ENCODE data around the gene SETSIP.
A peak's percentile ranks its signal among the peaks of the same experiment; 100 is the strongest.

SETSIP gene

DNA sequence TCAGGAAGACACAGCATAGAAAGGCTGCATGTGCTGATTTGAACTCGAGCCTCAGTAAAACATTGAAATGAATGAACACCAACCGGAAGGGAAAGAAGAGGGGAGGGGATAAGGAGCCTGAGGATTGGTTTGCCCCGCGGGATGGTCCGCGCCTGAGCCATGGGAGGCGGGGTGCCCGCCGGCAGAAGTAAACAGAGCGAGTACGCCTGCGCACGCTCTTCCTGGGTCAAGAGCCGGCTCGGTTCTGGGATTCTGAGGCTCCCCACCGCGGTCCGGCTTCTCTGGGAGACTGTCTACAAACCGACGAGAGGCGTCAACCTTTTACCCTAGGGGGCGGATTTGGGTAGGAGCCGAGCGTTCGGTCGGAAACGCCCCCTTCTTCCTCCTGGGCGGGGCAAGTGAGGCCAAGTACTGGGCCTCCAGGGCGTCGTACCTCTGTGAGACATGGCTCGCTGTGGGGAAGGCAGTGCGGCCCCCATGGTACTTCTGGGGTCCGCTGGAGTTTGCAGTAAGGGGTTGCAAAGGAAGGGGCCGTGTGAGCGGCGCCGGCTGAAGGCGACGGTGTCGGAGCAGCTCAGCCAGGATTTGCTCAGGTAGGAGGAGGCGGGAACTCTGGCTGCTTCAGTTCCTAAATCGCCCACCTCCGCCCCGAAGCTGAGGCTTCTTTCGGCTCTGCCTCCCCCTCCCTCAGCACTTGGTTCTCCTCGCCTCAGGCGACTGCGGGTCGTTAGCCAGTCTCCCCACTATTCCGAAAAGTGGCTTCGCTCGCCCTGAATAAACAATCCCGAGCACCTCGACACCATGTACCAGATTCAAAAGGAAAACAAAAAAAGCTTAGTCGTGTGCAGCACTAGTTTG is 5.1 kb upstream of the SETSIP start, which contains the start of gene BTBD8 (continued):
- TF ChIP-seq, protein P1, sequence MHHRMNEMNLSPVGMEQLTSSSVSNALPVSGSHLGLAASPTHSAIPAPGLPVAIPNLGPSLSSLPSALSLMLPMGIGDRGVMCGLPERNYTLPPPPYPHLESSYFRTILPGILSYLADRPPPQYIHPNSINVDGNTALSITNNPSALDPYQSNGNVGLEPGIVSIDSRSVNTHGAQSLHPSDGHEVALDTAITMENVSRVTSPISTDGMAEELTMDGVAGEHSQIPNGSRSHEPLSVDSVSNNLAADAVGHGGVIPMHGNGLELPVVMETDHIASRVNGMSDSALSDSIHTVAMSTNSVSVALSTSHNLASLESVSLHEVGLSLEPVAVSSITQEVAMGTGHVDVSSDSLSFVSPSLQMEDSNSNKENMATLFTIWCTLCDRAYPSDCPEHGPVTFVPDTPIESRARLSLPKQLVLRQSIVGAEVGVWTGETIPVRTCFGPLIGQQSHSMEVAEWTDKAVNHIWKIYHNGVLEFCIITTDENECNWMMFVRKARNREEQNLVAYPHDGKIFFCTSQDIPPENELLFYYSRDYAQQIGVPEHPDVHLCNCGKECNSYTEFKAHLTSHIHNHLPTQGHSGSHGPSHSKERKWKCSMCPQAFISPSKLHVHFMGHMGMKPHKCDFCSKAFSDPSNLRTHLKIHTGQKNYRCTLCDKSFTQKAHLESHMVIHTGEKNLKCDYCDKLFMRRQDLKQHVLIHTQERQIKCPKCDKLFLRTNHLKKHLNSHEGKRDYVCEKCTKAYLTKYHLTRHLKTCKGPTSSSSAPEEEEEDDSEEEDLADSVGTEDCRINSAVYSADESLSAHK (tag by site-specific recombination; IDR thresholded peaks at IDR 0.05) = no peak
- TF ChIP-seq, protein P2, sequence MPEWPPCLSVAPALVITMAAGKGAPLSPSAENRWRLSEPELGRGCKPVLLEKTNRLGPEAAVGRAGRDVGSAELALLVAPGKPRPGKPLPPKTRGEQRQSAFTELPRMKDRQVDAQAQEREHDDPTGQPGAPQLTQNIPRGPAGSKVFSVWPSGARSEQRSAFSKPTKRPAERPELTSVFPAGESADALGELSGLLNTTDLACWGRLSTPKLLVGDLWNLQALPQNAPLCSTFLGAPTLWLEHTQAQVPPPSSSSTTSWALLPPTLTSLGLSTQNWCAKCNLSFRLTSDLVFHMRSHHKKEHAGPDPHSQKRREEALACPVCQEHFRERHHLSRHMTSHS (tag by site-specific recombination; IDR thresholded peaks at IDR 0.05) = no peak
- TF ChIP-seq ZNF394 (tag by site-specific recombination; IDR thresholded peaks at IDR 0.05; ENCODE audit: borderline replicate concordance) (no peak; the same call in 1 of the 2 replicates), ZBTB44 (tag by site-specific recombination; IDR thresholded peaks at IDR 0.05) (no peak), ZBTB49 (tag by site-specific recombination; IDR thresholded peaks at IDR 0.05; ENCODE audit: low read depth) (no peak), ZXDB (tag by site-specific recombination; IDR thresholded peaks at IDR 0.05) (peak; percentile 73), ATF2 (tag by site-specific recombination; IDR thresholded peaks at IDR 0.05; ENCODE audit: low read depth) (no peak), ZNF416 (tag by site-specific recombination; IDR thresholded peaks at IDR 0.05) (no peak), KLF10 (tag by site-specific recombination; IDR thresholded peaks at IDR 0.05) (peak; percentile 48), ZNF843 (tag by site-specific recombination; IDR thresholded peaks at IDR 0.05) (0 out of 2 replicates have a peak, but pooled peaks have one; percentile 63), ZNF530 (tag by site-specific recombination; IDR thresholded peaks at IDR 0.05; ENCODE audit: low read depth) (no peak), ZNF223 (tag by site-specific recombination; IDR thresholded peaks at IDR 0.05) (no peak), ZNF777 (tag by site-specific recombination; IDR thresholded peaks at IDR 0.05; ENCODE audit: borderline replicate concordance) (no peak), SP3 (tag by site-specific recombination; IDR thresholded peaks at IDR 0.05) (peak; percentile 91), ZNF558 (tag by site-specific recombination; IDR thresholded peaks at IDR 0.05) (0 out of 2 replicates have a peak, but pooled peaks have one; percentile 12), ZNF426 (tag by site-specific recombination; IDR thresholded peaks at IDR 0.05) (no peak), ZNF792 (tag by site-specific recombination; IDR thresholded peaks at IDR 0.05) (no peak), ZNF521 (tag by site-specific recombination; IDR thresholded peaks at IDR 0.05) (no peak), ZNF561 (tag by site-specific recombination; IDR thresholded peaks at IDR 0.05; ENCODE audit: borderline replicate concordance) (peak; percentile 55; the same call in 1 of the 2 replicates), WT1 (tag by site-specific recombination; IDR thresholded peaks at IDR 0.05) (no peak), FEZF1 (tag by site-specific recombination; IDR thresholded peaks at IDR 0.05) (no peak), KLF1 (tag by site-specific recombination; IDR thresholded peaks at IDR 0.05) (peak; percentile 73), ZNF174 (tag by site-specific recombination; IDR thresholded peaks at IDR 0.05) (no peak), ZNF112 (tag by site-specific recombination; IDR thresholded peaks at IDR 0.05) (no peak), ZNF155 (tag by site-specific recombination; IDR thresholded peaks at IDR 0.05) (no peak), ZNF404 (tag by site-specific recombination; IDR thresholded peaks at IDR 0.05) (no peak), ZIC2 (tag by site-specific recombination; IDR thresholded peaks at IDR 0.05) (peak; percentile 56), ZNF529 (tag by site-specific recombination; IDR thresholded peaks at IDR 0.05; ENCODE audit: insufficient replicate concordance) (no peak)
- TF ChIP-seq, protein P3, sequence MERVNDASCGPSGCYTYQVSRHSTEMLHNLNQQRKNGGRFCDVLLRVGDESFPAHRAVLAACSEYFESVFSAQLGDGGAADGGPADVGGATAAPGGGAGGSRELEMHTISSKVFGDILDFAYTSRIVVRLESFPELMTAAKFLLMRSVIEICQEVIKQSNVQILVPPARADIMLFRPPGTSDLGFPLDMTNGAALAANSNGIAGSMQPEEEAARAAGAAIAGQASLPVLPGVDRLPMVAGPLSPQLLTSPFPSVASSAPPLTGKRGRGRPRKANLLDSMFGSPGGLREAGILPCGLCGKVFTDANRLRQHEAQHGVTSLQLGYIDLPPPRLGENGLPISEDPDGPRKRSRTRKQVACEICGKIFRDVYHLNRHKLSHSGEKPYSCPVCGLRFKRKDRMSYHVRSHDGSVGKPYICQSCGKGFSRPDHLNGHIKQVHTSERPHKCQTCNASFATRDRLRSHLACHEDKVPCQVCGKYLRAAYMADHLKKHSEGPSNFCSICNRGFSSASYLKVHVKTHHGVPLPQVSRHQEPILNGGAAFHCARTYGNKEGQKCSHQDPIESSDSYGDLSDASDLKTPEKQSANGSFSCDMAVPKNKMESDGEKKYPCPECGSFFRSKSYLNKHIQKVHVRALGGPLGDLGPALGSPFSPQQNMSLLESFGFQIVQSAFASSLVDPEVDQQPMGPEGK (tag by site-specific recombination; IDR thresholded peaks at IDR 0.05) = peak; percentile 92
